ENCODE data around the gene ZBED3.
"Not testable (repeated sequence)": the region's sequence is repeated elsewhere in the genome, so short reads cannot be mapped to it uniquely, and the experiment has no call there.

The ZBED3 gene

DNA sequence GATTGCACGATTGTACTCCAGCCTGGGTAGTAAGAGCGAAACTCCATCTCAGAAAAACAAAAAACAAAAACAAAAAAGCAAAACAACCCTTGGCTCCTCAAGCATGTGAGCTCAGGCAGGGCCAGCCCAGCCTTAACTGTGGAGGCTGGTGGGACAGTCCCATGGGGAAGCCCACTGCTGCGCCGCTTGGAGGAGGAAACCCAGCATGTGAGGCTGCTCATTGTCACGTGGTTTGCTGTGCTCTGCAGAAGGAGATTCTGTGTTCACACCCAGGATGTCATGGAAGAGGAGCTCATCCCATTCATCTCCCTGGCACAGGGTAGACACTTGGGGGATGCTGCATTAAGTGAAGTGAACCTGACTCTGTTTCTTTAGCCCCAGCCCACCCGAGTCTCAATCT is 4.0 kb downstream of the ZBED3 start:
- H3K4me1 ChIP-seq (ENCODE audit: low read length) = no peaks in the 10 kb centered on the region
- no peaks in the 10 kb centered on the region for H3K27me3 ChIP-seq (replicated peaks; ENCODE audit: insufficient read depth, low read length)
- H3K4me2 ChIP-seq (ENCODE audit: low read depth, low read length) = no peak overlapping the region
- H3F3A ChIP-seq (ENCODE audit: insufficient read depth, low read length) = peaks cover 4% of the 10 kb centered on the region; the same call in 1 of the 2 replicates
- no peaks in the 10 kb centered on the region for H3K9me3 ChIP-seq (replicated peaks; ENCODE audit: insufficient read depth, low read length)
- H3K9ac ChIP-seq (ENCODE audit: low read length) = no peak overlapping the region
- H3K79me2 ChIP-seq (ENCODE audit: low read length) = no peaks in the 10 kb centered on the region
- H2AFZ ChIP-seq (ENCODE audit: low read length) = no peak overlapping the region
- no peaks in the 10 kb centered on the region for H3K9me2 ChIP-seq (replicated peaks; ENCODE audit: insufficient read depth, low read length)
- H3K4me3 ChIP-seq (ENCODE audit: low read length) = no peak overlapping the region
- H3K27ac ChIP-seq (ENCODE audit: low read length) = no peak overlapping the region
- DNase-seq = no peak
- TF ChIP-seq, protein P1, sequence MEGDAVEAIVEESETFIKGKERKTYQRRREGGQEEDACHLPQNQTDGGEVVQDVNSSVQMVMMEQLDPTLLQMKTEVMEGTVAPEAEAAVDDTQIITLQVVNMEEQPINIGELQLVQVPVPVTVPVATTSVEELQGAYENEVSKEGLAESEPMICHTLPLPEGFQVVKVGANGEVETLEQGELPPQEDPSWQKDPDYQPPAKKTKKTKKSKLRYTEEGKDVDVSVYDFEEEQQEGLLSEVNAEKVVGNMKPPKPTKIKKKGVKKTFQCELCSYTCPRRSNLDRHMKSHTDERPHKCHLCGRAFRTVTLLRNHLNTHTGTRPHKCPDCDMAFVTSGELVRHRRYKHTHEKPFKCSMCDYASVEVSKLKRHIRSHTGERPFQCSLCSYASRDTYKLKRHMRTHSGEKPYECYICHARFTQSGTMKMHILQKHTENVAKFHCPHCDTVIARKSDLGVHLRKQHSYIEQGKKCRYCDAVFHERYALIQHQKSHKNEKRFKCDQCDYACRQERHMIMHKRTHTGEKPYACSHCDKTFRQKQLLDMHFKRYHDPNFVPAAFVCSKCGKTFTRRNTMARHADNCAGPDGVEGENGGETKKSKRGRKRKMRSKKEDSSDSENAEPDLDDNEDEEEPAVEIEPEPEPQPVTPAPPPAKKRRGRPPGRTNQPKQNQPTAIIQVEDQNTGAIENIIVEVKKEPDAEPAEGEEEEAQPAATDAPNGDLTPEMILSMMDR (IDR thresholded peaks at IDR 0.05; ENCODE audit: low read length) = no peak
- TF ChIP-seq EZH2 (optimal IDR thresholded peaks at IDR 0.05; ENCODE audit: low read depth, low read length) (no peak), EZH2phosphoT487 (IDR thresholded peaks at IDR 0.05; ENCODE audit: low read length) (no peak)
- no peaks in the 10 kb centered on the region for H4K20me1 ChIP-seq (ENCODE audit: insufficient read depth, low read length)
- no peaks in the 10 kb centered on the region for H3K36me3 ChIP-seq (replicated peaks; ENCODE audit: insufficient read depth, low read length)

GRCh38 chr5:77082280-77082679 is 4.8 kb downstream of the ZBED3 start:
- Histone ChIP-seq H4K20me1 (ENCODE audit: insufficient read depth, low read length) (no peaks in the 10 kb centered on the region), H3K4me1 (ENCODE audit: low read length) (no peaks in the 10 kb centered on the region), H3K27ac (ENCODE audit: low read length) (no peak overlapping the region), H3K9me3 (replicated peaks; ENCODE audit: insufficient read depth, low read length) (no peaks in the 10 kb centered on the region), H3K79me2 (ENCODE audit: low read length) (no peaks in the 10 kb centered on the region), H3K4me2 (ENCODE audit: low read depth, low read length) (no peak overlapping the region), H3K27me3 (replicated peaks; ENCODE audit: insufficient read depth, low read length) (no peaks in the 10 kb centered on the region), H3K36me3 (replicated peaks; ENCODE audit: insufficient read depth, low read length) (no peaks in the 10 kb centered on the region), H3F3A (ENCODE audit: insufficient read depth, low read length) (no peaks in the 10 kb centered on the region), H3K9ac (ENCODE audit: low read length) (no peak overlapping the region), H2AFZ (ENCODE audit: low read length) (no peak overlapping the region), H3K9me2 (replicated peaks; ENCODE audit: insufficient read depth, low read length) (no peaks in the 10 kb centered on the region), H3K4me3 (ENCODE audit: low read length) (no peak overlapping the region)
- TF ChIP-seq EZH2phosphoT487 (IDR thresholded peaks at IDR 0.05; ENCODE audit: low read length) (no peak), EZH2 (optimal IDR thresholded peaks at IDR 0.05; ENCODE audit: low read depth, low read length) (no peak)
- TF ChIP-seq, protein P1 (IDR thresholded peaks at IDR 0.05; ENCODE audit: low read length) = no peak
- no peak for DNase-seq

GRCh38 chr5:77080905-77081304 is 6.2 kb downstream of the ZBED3 start:
- DNase-seq = no peak
- Histone ChIP-seq H3K4me2 (ENCODE audit: low read depth, low read length) (no peak overlapping the region), H2AFZ (ENCODE audit: low read length) (no peak overlapping the region)

DNA sequence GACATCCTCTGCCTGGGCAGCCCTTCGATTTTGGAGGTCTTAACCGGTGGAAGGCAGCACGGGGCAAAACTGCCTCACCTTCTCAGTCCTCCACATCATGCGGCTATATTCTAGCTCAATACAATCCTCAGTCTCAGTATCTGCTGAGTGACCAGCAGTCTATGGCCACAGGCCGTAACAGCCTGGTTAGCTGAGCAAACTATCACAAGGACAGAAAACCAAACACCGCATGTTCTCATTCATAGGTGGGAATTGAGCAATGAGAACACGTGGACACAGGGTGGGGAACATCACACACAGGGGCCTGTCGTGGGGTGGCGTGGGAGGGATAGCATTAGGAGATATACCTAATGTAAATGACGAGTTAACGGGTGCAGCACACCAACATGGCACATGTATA is 6.6 kb downstream of the ZBED3 start:
- H3K27me3 ChIP-seq (replicated peaks; ENCODE audit: insufficient read depth, low read length); DNase-seq; H3K79me2 ChIP-seq (ENCODE audit: low read length); H3K4me1 ChIP-seq (ENCODE audit: low read length); H3K27ac ChIP-seq (ENCODE audit: low read length); H3K9me2 ChIP-seq (replicated peaks; ENCODE audit: insufficient read depth, low read length); H4K20me1 ChIP-seq (ENCODE audit: insufficient read depth, low read length); H2AFZ ChIP-seq (ENCODE audit: low read length); H3K9ac ChIP-seq (ENCODE audit: low read length); H3K4me3 ChIP-seq (ENCODE audit: low read length); H3K36me3 ChIP-seq (replicated peaks; ENCODE audit: insufficient read depth, low read length); H3K4me2 ChIP-seq (ENCODE audit: low read depth, low read length); H3K9me3 ChIP-seq (replicated peaks; ENCODE audit: insufficient read depth, low read length); H3F3A ChIP-seq (ENCODE audit: insufficient read depth, low read length): not testable (repeated sequence)

More at GRCh38 chr5:77080905-77081304, 6.2 kb downstream of the ZBED3 start:
- Histone ChIP-seq H3K36me3 (replicated peaks; ENCODE audit: insufficient read depth, low read length) (no peaks in the 10 kb centered on the region), H3K79me2 (ENCODE audit: low read length) (no peaks in the 10 kb centered on the region), H3F3A (ENCODE audit: insufficient read depth, low read length) (no peaks in the 10 kb centered on the region), H3K9me2 (replicated peaks; ENCODE audit: insufficient read depth, low read length) (no peaks in the 10 kb centered on the region), H3K4me3 (ENCODE audit: low read length) (no peak overlapping the region), H3K9ac (ENCODE audit: low read length) (no peak overlapping the region), H3K27ac (ENCODE audit: low read length) (no peak overlapping the region), H3K27me3 (replicated peaks; ENCODE audit: insufficient read depth, low read length) (no peaks in the 10 kb centered on the region), H4K20me1 (ENCODE audit: insufficient read depth, low read length) (no peaks in the 10 kb centered on the region), H3K9me3 (replicated peaks; ENCODE audit: insufficient read depth, low read length) (no peaks in the 10 kb centered on the region), H3K4me1 (ENCODE audit: low read length) (no peaks in the 10 kb centered on the region)
- TF ChIP-seq EZH2 (optimal IDR thresholded peaks at IDR 0.05; ENCODE audit: low read depth, low read length) (no peak), EZH2phosphoT487 (IDR thresholded peaks at IDR 0.05; ENCODE audit: low read length) (no peak)
- TF ChIP-seq, protein P1 (IDR thresholded peaks at IDR 0.05; ENCODE audit: low read length) = no peak
